Tibial artery (tissue), 4 donors: Measurements from ENCODE around the gene MFSD8.
A peak's percentile ranks its signal among the peaks of the same experiment; 100 is the strongest.
"Not testable (repeated sequence)": the region's sequence is repeated elsewhere in the genome, so short reads cannot be mapped to it uniquely, and the experiment has no call there.

Experiments used
- DNase-seq, 2 donors: peaks; one replicate each; pipeline ENCODE4 v3.0.0-alpha.2; 2019
- H3K27ac ChIP-seq, 2 donors: fragments of 200-600 bp; sonication (generic) in 1 of 2; 1 replicate in 1 of 2; 2 replicates in 1 of 2; pipeline ENCODE4 v1.5.1; 2018 to 2019; ENCODE audit warnings: mild to moderate bottlenecking in 1 of 2
- H3K27me3 ChIP-seq, 2 donors: fragments of 200-600 bp; sonication (generic) in 1 of 2; one replicate each; pipeline versions ENCODE4 v1.5.1 to v1.6.0; 2016 to 2019
- H3K36me3 ChIP-seq, 3 donors: fragments of 200-600 bp; sonication (generic) in 2 of 3; one replicate each; pipeline ENCODE4 v1.5.1; 2016 to 2019; ENCODE audit warnings: mild to moderate bottlenecking in 2 of 3
- H3K4me1 ChIP-seq, 4 donors: fragments of 200-600 bp; sonication (generic) in 2 of 4; 1 replicate in 3 of 4; 2 replicates in 1 of 4; pipeline ENCODE4 v1.5.1; 2016 to 2019
- H3K4me3 ChIP-seq, 2 donors: fragments of 200-600 bp; sonication (generic) in 1 of 2; 1 replicate in 1 of 2; 2 replicates in 1 of 2; pipeline ENCODE4 v1.5.1; 2018 to 2019; ENCODE audit warnings: mild to moderate bottlenecking in 2 of 2
- H3K9me3 ChIP-seq, 3 donors: fragments of 200-600 bp; sonication (generic) in 1 of 3; one replicate each; pipeline ENCODE4 v1.5.1; 2016 to 2019
- intact Hi-C: fragments of 100-400 bp; cut with DNase I; formaldehyde crosslinking; loops from one replicate; pipeline ENCODE4 v1.15.0; 2023; ENCODE audit warnings: low total_unique reads
- TF ChIP-seq, protein P1 (sequence below), 2 experiments: fragments of 200-600 bp in 1 of 2; fragments of 450-650 bp in 1 of 2; IDR thresholded peaks; one replicate each; pipeline ENCODE4 v1.5.1; 2017 to 2019; ENCODE audit warnings: antibody characterized with exemption in 2 of 2, mild to moderate bottlenecking in 1 of 2, moderate library complexity in 1 of 2

Gene MFSD8, protein sequence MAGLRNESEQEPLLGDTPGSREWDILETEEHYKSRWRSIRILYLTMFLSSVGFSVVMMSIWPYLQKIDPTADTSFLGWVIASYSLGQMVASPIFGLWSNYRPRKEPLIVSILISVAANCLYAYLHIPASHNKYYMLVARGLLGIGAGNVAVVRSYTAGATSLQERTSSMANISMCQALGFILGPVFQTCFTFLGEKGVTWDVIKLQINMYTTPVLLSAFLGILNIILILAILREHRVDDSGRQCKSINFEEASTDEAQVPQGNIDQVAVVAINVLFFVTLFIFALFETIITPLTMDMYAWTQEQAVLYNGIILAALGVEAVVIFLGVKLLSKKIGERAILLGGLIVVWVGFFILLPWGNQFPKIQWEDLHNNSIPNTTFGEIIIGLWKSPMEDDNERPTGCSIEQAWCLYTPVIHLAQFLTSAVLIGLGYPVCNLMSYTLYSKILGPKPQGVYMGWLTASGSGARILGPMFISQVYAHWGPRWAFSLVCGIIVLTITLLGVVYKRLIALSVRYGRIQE

DNA sequence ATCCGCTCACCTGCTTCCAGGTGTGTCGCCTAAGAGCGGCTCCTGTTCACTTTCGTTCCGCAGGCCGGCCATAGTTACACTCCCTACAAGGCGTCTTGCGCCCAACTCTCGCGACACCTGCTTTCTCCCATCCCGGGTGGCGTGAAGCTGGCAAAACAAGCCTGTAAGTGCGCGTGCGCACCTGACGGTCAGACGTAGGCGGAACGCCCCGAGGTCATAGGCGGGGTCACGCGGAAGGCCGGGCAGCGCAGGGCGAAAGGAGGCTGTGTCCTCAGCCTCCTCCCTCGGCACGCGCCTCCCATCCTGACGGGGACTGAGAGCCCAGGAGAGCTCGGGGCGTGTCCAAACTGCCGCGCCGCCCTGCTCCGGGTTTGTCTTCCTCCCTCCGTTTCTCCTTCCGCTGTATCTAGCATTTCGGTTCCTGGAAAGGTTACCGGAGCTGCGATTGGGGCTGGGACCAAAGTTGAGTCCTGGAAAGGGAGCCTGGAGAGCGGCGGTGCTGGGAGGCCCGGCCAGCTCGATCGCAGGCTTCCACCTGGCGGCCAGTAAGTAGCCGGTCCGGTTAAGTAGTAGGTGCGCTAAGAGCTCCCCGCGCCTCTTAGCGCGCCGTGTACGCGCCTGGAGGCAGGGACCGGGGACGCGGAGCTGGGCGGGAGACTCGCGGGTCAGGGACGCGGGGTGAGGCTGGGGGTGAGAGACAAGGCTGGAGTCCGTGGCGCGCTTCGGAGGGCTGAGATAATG lies at the start of gene MFSD8, which contains the start of gene ABHD18:
TSS of gene MFSD8 (minus strand) at position 112 of the 741 bp plus-strand sequence. CDS start at position 72, 40 bp downstream.
TSS of gene ABHD18 (plus strand) at position 345 of the 741 bp plus-strand sequence. CDS start 17,550 bp downstream, outside the sequence.
- Histone ChIP-seq H3K4me3 (peak within 1 kb of the TSS; percentile 59 to 90), H3K4me1 (peaks cover 0 to 26% (median 8%) of the 10 kb centered on the region in 4 donors), H3K36me3 (no peaks in the 10 kb centered on the region), H3K27ac (peak within 1 kb of the TSS; percentile 94 to 98), H3K27me3 (no peaks in the 10 kb centered on the region), H3K9me3 (no peaks in the 10 kb centered on the region)
- TF ChIP-seq, protein P1, sequence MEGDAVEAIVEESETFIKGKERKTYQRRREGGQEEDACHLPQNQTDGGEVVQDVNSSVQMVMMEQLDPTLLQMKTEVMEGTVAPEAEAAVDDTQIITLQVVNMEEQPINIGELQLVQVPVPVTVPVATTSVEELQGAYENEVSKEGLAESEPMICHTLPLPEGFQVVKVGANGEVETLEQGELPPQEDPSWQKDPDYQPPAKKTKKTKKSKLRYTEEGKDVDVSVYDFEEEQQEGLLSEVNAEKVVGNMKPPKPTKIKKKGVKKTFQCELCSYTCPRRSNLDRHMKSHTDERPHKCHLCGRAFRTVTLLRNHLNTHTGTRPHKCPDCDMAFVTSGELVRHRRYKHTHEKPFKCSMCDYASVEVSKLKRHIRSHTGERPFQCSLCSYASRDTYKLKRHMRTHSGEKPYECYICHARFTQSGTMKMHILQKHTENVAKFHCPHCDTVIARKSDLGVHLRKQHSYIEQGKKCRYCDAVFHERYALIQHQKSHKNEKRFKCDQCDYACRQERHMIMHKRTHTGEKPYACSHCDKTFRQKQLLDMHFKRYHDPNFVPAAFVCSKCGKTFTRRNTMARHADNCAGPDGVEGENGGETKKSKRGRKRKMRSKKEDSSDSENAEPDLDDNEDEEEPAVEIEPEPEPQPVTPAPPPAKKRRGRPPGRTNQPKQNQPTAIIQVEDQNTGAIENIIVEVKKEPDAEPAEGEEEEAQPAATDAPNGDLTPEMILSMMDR (IDR thresholded peaks at IDR 0.05): peak; percentile 49 to 52
- intact Hi-C loops: loop anchor here (5.0 to 10.0 kb wide), 3 partner anchors 97 to 322 kb away; partner anchors contain the start of genes HSPA4L, LARP1B and PGRMC2
- peak; percentile 99 to 100 for DNase-seq

DNA sequence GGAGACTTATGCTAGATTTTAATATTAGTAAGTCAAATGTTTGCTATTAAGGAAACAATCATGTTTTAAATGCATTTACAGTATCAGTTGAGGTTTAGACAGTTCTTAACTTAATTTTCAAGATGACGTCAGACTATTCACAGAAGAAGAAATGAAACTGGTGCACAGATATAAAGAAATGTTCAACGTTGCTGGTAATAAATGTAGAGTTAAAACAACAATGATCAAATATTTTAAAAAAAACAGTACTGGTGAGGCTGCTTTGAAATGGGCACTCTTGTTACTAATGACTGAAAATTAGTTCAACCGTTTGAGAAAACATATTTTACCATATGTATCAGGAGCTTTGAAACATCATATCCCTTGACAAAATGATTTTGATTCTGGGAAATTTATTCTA lies 44.5 kb upstream of the MFSD8 start:
- no peaks in the 10 kb centered on the region for H3K4me1 ChIP-seq
- intact Hi-C loops: no loop called here
- peaks cover 20 to 33% (median 22%) of the 10 kb centered on the region in 3 donors for H3K36me3 ChIP-seq
- H3K27me3 ChIP-seq: no peaks in the 10 kb centered on the region
- TF ChIP-seq, protein P1 (IDR thresholded peaks at IDR 0.05): no peak
- DNase-seq: no peak
- H3K27ac ChIP-seq: no peak overlapping the region
- H3K9me3 ChIP-seq: no peaks in the 10 kb centered on the region
- no peak overlapping the region for H3K4me3 ChIP-seq

DNA sequence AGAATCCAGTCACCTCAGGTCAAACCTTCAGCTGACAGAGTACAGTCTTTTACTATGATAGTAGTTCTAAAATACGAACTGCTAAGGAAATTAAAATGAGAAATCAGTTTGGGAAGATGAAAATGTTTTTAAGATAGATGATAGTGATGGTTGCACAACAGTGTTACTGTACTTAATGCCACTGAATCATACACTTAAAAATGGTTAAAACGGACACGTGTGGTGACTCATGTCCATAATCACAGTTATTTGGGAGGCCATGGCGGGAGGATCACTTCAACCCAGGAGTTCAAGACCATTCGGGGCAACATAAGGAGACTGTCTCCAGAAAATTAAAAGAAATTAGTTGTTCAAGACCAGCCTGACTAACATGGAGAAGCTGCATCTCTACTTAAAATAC lies 41.6 kb upstream of the MFSD8 start:
- H3K27me3 ChIP-seq: no peaks in the 10 kb centered on the region
- peaks cover 15 to 32% (median 17%) of the 10 kb centered on the region in 3 donors for H3K36me3 ChIP-seq
- H3K4me3 ChIP-seq: no peak overlapping the region
- TF ChIP-seq, protein P1 (IDR thresholded peaks at IDR 0.05): no peak
- no peak for DNase-seq
- no peak overlapping the region for H3K27ac ChIP-seq
- intact Hi-C loops: no loop called here
- H3K9me3 ChIP-seq: no peaks in the 10 kb centered on the region
- H3K4me1 ChIP-seq: no peaks in the 10 kb centered on the region

DNA sequence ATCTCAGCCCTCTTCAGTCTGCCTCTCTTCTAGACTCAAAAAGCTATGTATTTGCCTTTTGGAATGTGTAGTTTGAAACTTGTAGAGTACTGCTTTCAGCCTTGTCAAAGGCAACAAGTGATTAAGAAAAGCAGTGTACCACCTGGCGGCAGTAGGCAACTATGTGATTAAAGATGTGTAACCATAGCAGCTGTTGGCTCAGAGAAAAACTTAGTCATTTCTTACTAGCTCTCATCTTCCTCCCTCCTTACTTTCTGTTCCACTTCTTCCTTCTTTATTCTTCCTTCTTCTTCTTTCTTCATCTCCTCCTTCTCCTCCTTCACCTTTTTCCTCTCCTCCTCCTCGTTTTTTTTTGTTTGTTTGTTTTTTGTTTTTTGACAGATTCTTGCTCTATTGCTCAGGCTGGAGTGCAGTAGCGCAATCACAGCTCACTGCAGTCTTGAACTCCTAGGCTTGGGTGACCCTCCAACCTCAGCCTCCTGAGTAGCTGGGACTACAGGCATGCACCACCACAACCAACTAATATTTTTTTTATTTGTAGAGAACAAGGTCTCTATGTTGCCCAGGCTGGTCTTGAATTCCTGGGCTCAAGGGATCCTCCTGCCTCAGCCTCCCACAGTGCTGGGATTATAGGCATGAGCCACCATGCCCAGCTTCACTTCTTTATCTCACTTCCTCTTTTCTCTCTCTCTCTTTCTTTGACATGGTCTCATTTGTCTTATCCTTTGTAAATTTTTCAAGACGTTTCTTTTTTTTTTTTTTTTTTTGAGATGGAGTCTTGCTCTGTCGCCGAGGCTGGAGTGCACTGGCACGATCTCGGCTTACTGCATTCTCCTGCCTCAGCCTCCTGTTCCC lies 32.8 kb upstream of the MFSD8 start:
- Histone ChIP-seq H3K9me3 (no peaks in the 10 kb centered on the region), H3K36me3 (peaks cover 17 to 25% (median 19%) of the 10 kb centered on the region in 3 donors), H3K27me3 (no peaks in the 10 kb centered on the region), H3K4me3 (no peak overlapping the region), H3K4me1 (no peaks in the 10 kb centered on the region), H3K27ac (no peak overlapping the region)
- intact Hi-C loops: no loop called here
- DNase-seq: no peak
- TF ChIP-seq, protein P1 (IDR thresholded peaks at IDR 0.05): no peak

DNA sequence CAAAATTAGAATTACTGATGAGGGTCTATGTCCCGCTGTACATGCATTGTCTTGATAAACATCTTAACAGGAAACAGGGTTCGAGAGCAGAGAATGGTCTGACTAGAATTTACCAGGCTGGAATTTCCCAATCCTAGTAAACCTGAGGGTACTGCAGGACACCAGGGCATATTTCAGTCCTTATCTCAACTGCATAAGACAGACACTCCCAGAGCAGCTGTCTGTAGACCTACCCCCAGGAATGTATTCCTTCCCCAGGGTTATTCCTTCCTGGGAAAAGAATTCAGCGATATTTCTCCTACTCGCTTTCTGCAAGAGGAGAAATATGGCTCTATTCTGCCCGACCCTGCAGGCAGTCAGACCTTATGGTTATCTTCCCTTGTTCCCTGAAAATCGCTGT lies 31.5 kb upstream of the MFSD8 start:
- H3K27ac ChIP-seq, H3K4me1 ChIP-seq, intact Hi-C loops, DNase-seq, H3K27me3 ChIP-seq, H3K9me3 ChIP-seq, H3K4me3 ChIP-seq: not testable (repeated sequence)
- H3K36me3 ChIP-seq: peaks cover 18 to 25% (median 21%) of the 10 kb centered on the region in 3 donors
